ENCODE measurements around the gene RASSF4. TPM values are rescaled to one million over a fixed set of nuclear protein-coding genes. Genes with fewer than 3 reads are reported as not detected.
"Not testable (repeated sequence)": the region's sequence is repeated elsewhere in the genome, so short reads cannot be mapped to it uniquely, and the experiment has no call there.

Gene RASSF4
- total RNA-seq, 1 experiment from 2014 or later = 1.8 TPM

GRCh38 chr10:45001381-45002148 lies 42.0 kb downstream of the RASSF4 start:
- in situ Hi-C loops (cut with HindIII; ENCODE audit: low pct_unique_long_range_greater_than_20kb, low sequenced_read_pairs) = no loop called here
- DNase-seq (ENCODE audit: low read depth, low spot score) = no peak

GRCh38 chr10:45003432-45004000 lies 43.9 kb downstream of the RASSF4 start:
- DNase-seq (ENCODE audit: low read depth, low spot score) = no peak
- in situ Hi-C loops (cut with HindIII; ENCODE audit: low pct_unique_long_range_greater_than_20kb, low sequenced_read_pairs) = no loop called here

DNA sequence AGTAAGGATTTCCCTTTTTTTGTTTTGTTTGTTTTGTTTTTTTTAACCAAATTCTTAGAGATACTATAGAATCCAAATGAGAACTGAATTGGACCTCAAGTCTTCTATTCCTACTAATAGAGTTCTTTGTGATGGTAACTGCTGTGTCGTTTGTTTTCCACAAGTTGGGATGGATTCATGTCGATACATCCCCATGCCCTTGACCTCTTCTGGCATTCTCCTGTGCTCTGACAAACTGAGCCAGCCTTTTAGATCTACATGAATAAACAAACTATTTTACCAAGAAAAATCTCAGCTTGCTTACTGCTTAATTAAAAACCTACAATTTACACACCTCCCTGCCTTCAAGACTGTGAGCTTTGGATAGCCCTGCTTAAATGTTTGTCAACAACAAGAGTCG lies 45.1 kb downstream of the RASSF4 start:
- DNase-seq (ENCODE audit: low read depth, low spot score) = no peak
- in situ Hi-C loops (cut with HindIII; ENCODE audit: low pct_unique_long_range_greater_than_20kb, low sequenced_read_pairs) = no loop called here

GRCh38 chr10:45005284-45005683 lies 45.7 kb downstream of the RASSF4 start:
- DNase-seq (ENCODE audit: low read depth, low spot score) = no peak
- in situ Hi-C loops (cut with HindIII; ENCODE audit: low pct_unique_long_range_greater_than_20kb, low sequenced_read_pairs) = no loop called here

DNA sequence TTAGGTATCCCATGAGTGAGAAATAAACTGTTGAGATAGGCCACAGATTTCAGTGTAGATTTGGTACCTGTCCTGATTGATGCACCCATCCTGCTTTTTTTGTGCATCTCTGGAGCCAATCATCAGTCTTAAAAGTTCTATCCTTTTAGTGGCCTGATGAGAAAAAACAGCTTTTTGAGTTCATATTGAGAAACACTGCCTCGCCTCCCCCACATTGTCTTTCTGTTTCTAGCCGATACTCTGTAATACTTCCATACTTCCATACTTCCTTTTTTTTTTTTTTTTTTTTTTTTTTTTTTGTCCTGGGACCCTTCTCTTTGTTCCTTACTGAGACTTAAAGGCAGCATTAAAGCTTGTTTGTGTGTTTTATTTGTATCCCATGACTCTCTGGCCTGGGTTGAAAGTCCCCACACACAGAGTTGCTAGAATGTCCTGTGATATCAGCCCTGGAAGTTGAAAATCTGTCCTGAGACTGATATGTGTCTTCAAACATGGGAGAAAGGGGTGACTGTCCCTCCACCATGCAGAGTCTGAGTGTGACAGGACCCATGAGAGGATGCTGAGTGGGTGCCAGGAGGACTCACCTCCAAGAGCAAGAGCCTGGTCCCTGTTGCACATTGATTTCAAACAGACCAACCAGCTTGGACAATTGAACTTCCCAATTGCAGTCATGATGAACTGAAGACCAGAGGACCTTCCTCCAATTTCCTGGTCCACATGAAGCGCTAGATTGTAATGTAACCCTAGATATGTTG lies 46.9 kb downstream of the RASSF4 start:
- no peak for DNase-seq (ENCODE audit: low read depth, low spot score)
- in situ Hi-C loops (cut with HindIII; ENCODE audit: low pct_unique_long_range_greater_than_20kb, low sequenced_read_pairs) = no loop called here

- peak; percentile 88 for DNase-seq (ENCODE audit: low read depth, low spot score)
- in situ Hi-C loops (cut with HindIII; ENCODE audit: low pct_unique_long_range_greater_than_20kb, low sequenced_read_pairs) = no loop called here
Observed at GRCh38 chr10:45008524-45009161, 49.0 kb downstream of the RASSF4 start.

DNA sequence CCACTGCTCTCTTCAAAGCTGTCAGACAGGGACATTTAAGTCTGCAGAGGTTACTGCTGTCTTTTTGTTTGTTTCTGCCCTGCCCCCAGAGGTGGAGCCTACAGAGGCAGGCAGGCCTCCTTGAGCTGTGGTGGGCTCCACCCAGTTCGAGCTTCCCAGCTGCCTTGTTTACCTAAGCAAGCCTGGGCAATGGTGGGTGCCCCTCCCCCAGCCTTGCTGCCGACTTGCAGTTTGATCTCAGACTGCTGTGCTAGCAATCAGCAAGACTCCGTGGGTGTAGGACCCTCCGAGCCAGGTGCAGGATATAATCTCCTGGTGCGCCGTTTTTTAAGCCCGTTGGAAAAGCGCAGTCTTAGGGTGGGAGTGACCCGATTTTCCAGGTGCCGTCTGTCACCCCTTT lies 55.0 kb downstream of the RASSF4 start:
- DNase-seq (ENCODE audit: low read depth, low spot score); in situ Hi-C loops (cut with HindIII; ENCODE audit: low pct_unique_long_range_greater_than_20kb, low sequenced_read_pairs): not testable (repeated sequence)

GRCh38 chr10:45015590-45015989 lies 56.0 kb downstream of the RASSF4 start:
- no peak for DNase-seq (ENCODE audit: low read depth, low spot score)
- in situ Hi-C loops (cut with HindIII; ENCODE audit: low pct_unique_long_range_greater_than_20kb, low sequenced_read_pairs) = no loop called here

- DNase-seq (ENCODE audit: low read depth, low spot score) = no peak
- in situ Hi-C loops (cut with HindIII; ENCODE audit: low pct_unique_long_range_greater_than_20kb, low sequenced_read_pairs) = no loop called here
Observed at GRCh38 chr10:45023426-45023825, 63.8 kb downstream of the RASSF4 start.

GRCh38 chr10:45034301-45034700 lies 74.7 kb downstream of the RASSF4 start:
- in situ Hi-C loops (cut with HindIII; ENCODE audit: low pct_unique_long_range_greater_than_20kb, low sequenced_read_pairs) = no loop called here
- DNase-seq (ENCODE audit: low read depth, low spot score) = no peak

GRCh38 chr10:45035673-45036072 lies 76.1 kb downstream of the RASSF4 start:
- no peak for DNase-seq (ENCODE audit: low read depth, low spot score)
- in situ Hi-C loops (cut with HindIII; ENCODE audit: low pct_unique_long_range_greater_than_20kb, low sequenced_read_pairs) = no loop called here

GRCh38 chr10:45040921-45041542 lies 81.4 kb downstream of the RASSF4 start:
- no peak for DNase-seq (ENCODE audit: low read depth, low spot score)
- in situ Hi-C loops (cut with HindIII; ENCODE audit: low pct_unique_long_range_greater_than_20kb, low sequenced_read_pairs) = no loop called here

DNA sequence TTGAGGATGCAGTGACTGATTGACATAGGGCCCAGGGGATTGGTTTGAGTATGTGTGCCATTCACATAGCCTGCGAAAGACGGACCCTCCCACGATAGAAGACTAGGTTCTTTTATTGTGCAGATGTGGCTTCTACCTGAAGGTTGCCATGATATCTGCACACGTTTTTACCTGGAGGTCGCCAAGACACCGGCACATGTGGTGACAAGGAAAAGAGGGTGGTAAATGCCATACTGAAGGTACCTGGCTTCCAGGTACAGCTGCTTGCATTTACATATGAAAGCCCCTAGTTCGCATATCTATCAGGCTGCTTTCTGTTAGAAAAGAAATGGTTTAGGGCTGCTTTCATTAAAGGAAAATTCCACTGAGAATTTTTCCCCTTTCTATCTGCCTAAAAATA lies 84.7 kb downstream of the RASSF4 start:
- DNase-seq (ENCODE audit: low read depth, low spot score) = no peak
- in situ Hi-C loops (cut with HindIII; ENCODE audit: low pct_unique_long_range_greater_than_20kb, low sequenced_read_pairs) = no loop called here

Other genes starting within 250 kb of the RASSF4 start
- not detected in 2 replicates for gene TMEM72, start 48.5 kb upstream of the RASSF4 start, total RNA-seq (2014; rRNA removed; shearing (Covaris generic))
- gene DEPP1, start 19.0 kb downstream of the RASSF4 start, total RNA-seq (2014; rRNA removed; shearing (Covaris generic)) = 0.11 and 0.71 TPM in 2 replicates
- gene ZNF22, start 41.1 kb downstream of the RASSF4 start, total RNA-seq (2014; rRNA removed; shearing (Covaris generic)) = 5.5 and 5.6 TPM in 2 replicates